8988T (cell line): ENCODE results near the gene PLS1.

Source experiments
- DNase-seq: peaks from one replicate; pipeline ENCODE4 v3.0.0; 2011

Gene PLS1

DNA sequence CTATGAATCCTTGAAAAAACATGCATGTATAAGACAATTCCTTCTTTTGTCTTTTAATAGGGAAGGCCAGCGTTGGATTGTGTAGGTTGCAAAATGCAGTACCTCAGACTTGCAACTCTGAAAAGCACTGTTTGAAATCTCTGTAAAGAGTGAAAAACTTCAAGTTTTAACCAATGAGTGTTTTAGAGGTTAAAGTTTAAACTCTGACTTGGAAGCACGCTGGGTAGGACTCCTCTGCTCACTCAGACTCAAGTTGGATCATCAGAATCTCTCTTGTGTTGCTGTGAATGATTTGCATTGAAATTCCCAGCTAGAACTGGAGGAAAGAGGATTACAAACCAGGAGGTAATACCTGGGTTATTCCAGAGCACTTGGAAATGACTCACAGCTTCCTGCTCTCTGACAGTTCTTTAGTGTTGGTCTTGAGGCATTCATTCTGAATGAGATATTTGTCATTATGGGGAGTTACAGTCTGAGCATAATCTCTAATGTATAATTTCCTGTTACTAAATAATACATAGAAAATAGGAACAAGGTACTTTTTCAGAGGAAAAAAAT, 49.1 kb downstream of the PLS1 start:
- peak; percentile 43 for DNase-seq

DNA sequence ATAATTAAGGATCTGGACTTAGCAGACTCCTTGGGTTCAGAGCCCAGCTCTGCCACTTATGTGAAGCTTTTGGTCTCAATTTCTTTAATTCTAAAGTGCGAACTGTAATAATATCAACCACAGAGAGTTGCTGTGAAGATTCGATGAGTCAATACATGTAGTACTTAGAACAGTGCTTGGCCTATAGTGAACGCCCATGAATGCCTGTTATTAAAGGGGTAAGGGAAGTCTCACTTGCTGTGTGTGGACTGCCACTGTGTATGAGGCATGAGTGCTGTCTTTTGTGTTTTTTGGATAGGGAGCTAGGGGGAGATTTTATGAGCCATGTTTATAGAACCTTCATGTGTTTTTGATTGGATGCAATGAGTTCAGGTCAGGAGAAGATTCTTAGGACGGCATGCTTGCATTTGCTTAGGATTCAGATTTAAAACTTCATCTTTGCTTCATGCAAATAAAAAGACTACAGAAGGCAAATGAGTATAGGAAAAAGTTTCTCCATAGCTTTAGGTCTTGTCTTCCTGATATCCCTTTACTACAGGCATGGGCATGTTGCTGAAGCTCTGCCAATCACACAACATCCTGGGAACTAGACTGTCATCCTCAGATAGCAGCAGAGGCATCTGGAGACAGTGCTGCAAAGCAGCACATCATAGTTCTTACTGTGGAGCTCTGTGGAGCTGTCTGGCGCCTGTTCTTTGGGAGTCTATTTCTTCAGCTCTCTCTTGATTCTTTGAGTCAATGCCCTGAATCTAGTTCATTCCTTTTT, 50.0 kb downstream of the PLS1 start:
- DNase-seq: no peak

DNA sequence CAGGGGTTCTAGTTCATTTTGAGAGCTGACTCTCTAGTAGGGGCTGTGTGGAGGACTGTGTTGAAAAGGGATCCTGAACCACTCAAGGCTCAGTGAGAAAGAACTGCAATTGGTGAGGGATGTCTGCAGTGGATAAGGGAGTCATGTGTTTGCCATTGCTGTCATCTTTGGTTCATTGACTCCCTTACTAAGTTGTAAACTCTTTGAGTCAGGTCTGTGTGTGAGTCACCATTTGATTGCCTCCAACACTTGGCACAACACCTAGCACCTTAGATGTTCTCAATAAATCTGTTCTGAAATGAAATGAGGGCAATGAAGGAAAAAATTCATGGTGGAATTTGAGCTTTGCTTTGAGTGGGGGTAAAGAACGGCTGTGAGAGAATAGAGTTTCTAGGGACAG, 51.7 kb downstream of the PLS1 start:
- no peak for DNase-seq

DNA sequence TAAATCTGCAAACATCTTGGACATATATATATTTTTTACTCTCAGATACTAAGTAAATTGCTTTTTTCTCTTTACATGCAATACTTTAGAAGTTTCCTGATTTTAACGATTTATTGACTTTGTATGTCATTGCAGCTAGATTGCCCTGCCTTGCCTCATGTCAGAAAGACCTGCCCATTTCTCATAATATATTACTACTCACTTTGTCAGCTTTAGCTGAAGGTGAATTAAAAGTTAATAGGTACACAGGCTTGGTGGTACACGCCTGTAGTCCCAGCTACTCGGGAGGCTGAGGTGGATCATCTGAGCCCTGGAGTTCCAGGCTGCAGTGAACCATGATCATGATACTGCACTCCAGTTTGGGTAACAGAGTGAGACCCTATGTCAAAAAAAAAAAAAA, 52.8 kb downstream of the PLS1 start:
- DNase-seq: no peak

DNA sequence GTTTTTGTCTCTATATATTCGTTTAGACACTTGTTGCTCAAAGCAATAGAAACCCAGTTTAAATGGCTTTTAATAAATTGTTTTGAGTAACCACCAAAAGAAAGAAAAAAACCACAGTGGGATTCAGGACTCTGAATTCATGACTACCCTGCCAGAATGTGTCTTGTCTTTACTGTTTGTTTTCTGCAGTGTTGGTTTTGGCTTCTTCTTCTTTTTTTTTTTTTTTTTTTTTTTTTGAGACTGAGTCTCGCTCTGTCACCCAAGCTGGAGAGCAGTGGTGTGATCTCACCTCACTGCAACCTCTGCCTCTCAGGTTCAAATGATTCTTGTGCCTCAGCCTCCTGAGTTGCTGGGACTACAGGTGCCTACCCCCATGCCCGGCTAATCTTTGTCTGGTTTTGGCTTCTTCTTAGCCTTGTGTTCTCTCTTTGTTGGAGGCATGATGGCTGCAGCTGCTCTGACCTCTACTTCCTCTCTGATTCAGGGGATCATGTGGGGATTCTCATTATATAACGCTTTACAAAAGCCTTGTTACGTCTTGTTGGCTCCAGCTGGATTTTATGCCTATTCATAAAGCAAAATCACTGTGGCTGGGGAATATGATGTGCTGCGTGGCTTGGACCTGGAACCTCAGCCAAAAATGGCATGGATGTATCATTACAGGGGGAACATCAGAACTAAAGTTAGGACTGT, 54.0 kb downstream of the PLS1 start:
- DNase-seq: no peak

DNA sequence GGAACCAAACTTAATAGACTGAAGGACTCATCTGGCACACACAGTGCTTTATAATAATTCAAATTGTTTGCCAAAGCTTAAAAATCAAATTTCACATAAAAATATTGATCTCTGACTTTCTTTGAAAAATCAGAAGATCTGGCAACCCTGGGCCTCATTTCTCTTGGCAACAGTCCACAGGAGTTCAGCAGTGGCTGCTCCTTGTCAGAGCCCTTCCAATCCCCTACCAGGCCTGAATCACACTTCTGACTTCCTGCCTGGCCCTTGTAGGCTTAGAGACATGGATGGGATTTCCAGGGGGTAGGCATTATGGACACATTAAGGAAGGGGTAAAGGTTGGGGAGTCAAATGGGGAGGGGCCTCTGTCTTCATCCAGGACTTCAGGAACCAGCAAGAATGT, 55.5 kb downstream of the PLS1 start:
- DNase-seq: no peak

DNA sequence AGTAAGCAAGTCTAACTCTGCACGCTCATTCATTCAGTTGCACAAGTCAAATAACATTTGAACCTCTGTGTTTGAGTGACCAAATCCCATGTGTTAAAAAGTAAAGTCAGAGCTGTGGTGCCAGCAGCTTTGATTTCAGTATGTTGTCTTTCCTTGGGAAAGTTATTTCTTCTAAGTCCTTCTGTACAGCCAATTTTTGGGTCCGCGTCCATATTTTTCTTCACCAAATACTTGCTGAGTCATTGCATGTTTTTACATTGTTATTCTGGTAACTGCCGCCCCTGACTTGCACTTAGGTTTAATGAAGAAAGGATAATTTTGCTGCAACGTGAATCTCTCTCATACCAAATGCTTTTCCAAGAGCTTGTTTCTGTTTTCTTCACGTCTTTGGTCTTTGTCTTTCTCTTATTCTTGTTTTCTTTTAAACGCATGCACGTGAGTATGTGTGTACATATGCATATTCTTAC, 56.7 kb downstream of the PLS1 start:
- DNase-seq: no peak

DNA sequence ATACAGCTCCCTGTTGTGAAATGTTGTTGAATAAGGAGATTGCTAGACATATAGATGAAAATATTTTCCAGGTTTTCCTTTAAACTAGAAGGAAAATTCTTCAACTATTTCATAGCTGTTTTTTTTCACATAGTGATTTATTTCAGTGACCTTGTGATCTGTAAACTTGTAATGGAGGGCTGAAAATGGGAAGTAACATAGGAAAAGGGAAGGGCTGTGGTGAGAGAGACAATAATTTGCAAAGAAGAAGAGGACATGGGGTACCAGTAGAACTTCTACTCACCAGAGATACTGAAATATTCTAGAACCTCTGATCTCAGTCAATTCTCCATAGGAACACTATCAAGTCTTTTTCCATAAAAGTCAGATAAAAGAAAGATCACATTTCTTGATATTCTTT, 60.4 kb downstream of the PLS1 start:
- no peak for DNase-seq

DNA sequence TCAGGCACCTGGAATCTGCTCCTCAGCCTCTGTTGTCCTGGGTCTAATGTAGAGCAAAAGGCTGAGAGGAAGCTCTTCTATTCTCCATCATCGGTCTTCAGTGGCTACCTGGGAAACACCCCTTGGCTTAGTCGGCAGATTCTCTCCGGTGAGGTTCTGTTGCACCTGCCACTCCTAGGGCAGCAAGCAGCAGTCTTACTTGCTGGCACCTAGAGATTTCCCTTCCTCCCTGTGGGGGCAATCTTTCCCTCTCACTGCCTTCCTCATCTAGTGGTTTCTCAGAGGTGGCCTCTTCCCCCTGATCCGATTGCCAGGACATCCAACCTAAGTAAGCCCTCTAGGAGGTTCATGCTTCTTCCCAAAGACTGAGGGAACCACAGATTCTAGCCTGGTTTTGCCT, 60.8 kb downstream of the PLS1 start:
- no peak for DNase-seq

DNA sequence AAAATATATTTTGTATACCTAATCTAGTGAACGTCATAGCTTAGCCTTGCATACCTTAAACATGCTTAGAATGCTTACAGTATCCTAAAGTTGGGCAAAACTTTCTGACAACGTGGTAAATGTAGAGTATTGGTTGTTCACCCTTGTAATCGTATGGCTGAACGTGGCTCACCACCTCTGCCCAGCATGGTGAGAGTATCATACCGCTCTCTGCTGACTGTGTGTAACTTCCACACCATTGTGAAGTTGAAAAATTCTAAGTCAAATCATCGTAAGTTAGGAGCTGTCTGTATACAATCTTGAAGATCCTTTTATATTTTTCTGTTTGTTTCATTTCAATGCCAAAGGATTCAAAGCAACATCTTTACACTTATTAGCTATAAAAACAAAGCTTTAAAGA, 64.2 kb downstream of the PLS1 start:
- no peak for DNase-seq

DNA sequence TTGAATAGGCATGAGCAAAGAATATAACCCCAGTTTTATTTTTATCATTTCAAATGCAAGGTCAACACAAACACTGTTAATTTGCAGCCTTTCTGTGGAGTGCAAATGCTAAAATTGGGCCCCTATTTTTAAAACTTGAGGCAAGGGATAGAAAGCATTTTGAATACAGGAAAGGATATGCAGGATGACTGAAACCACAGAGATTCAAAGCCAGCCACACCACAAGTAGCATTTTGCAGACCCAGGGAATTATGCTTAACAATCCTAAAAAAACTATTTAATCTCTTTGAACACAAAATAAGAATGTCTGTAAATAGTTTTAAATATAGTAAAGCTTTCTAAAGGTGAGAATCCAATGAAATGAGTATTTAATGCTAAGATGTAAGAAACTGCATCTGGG, 64.7 kb downstream of the PLS1 start:
- DNase-seq: no peak

DNA sequence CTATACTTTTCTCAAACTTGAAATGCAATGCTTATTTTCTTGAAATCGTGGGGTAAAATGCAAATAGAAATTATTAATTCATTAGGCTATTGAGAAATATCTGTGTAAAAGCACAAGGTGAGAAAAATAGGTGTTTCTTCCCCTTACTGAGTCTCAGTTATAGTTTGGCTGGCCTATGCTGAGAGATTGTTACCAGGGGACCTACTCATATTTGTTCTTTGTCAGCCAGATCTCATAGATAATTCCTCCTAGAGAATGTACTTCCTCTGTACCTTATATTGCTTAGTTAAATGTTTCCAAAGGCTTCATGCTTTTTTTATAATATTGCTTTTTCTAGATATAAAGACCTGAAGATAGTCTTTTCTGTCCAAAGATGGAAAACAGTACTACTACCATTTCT, 67.7 kb downstream of the PLS1 start:
- no peak for DNase-seq

DNA sequence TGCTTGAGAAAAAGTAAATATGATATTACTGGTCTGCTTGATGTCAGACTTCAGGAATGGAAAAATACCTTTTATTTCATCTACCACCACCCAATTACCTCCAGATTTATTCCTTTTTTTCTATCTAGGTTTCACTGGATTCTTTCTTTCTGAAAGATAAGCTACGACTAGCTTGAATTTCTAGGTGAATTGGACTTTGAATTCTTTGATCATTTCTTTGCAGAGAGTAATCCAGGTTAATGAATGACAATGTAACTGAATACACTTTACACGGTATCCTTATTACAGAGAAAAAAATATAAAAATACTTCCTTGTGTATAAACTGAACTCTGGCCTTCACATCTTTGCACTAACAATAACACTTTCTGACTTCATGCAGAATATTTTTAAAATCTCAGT, 68.1 kb downstream of the PLS1 start:
- no peak for DNase-seq

DNA sequence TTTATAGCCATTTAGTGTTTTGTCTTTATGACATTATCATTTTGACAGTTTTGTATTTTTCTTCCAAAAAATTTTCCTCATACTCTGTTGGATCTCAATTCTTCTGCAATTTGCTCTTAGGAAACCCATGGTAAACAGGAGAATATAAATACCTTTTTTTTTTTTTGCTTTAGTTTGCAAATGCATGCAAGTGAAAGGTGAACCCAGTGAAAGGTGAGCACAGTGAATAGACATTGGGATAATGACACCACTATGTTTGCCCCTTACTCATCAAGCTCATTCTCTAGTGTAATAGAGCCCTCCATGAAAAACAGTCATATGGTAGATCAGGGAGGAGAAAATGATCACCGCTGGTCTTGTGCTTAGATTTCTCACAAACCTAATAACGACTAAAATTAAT, 68.6 kb downstream of the PLS1 start:
- DNase-seq: no peak

DNA sequence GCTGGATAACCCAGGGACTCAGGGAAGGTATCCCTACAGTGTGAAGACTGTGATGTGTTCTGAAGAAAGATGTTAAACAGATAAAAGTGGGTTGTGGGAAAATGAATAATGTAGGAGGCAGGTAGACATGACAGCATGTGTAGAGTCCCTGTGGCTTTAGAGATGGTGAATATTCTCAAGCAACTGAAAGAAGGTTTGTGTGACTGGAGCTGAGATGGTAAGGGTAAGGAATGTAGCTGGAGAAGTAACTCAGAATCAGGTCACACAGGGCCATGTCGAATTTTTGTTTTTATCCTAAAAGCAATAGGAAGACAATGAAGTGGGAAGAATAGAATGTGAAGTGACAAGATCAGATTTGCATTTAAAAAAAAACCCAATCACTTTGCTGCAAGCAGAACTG, 73.9 kb downstream of the PLS1 start:
- DNase-seq: no peak

DNA sequence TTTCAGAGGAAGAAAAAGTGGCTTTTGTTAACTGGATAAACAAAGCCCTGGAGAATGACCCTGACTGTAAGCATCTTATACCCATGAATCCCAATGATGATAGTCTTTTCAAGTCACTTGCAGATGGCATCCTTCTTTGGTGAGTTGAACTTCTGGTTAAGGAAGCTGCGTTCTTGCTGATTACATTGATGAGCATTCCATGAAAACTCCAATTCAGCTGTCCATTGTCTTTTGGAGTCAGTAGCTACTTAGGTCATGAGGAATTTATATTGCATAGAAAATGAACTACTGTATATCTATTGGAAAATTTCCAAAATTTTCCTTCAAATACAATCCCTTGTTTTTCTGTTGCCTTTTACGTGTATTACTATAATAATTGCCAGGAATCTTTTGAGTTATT, 80.0 kb downstream of the PLS1 start:
- no peak for DNase-seq

DNA sequence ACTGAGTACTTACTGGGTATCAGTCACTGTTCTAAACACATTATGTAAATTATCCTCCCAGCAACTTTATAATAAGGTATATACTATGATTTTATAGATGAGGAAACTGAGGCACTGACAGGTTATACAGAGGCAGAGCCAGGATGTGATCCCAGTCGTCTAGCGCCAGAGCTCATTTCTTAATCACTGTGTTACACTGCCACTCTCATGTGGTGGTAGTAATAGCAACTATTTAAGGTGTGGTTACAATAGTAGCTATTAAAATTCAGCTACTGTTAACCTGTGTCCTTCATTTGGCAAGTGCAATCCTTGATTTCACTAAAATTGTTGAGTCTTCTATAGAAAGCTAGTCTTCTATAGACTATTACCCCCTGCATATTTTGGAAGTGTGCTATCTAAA, 84.5 kb downstream of the PLS1 start:
- DNase-seq: no peak

DNA sequence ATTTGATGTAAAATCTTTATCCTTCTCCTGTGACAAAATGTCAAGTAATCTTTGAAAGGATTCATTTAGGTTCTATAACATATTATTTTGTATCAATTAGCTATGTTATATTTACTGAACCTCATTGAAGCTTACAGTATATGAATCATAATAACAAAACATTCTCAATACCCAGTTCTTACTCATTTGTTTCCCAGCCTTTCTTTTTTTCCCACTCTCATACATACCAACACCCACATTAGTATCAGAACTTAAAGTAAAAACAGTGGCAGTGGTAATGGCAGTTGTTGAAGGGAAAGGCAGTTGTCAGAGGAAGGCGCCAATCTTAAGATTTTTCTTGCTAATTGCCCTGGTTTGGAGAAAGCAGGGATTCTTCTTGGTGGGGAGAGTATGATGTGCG, 94.4 kb downstream of the PLS1 start:
- DNase-seq: no peak

DNA sequence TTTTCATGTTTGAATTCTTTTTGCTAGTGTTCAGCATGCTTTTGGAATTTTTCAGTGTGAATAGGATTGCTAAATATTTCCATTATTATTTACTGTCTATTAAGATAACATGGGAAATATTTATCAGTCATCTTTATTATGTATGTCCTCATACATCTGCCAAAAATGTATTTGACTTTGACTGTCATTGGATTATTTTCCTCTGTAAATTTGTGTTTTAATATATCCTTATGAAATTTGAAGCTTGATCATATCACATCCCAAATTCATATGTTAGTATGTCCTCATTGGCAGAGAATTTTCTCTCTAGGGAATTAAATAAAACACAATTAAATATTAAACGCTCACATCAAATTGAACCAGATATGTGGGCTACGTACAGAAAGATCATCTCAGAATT, 95.3 kb downstream of the PLS1 start:
- DNase-seq: no peak

DNA sequence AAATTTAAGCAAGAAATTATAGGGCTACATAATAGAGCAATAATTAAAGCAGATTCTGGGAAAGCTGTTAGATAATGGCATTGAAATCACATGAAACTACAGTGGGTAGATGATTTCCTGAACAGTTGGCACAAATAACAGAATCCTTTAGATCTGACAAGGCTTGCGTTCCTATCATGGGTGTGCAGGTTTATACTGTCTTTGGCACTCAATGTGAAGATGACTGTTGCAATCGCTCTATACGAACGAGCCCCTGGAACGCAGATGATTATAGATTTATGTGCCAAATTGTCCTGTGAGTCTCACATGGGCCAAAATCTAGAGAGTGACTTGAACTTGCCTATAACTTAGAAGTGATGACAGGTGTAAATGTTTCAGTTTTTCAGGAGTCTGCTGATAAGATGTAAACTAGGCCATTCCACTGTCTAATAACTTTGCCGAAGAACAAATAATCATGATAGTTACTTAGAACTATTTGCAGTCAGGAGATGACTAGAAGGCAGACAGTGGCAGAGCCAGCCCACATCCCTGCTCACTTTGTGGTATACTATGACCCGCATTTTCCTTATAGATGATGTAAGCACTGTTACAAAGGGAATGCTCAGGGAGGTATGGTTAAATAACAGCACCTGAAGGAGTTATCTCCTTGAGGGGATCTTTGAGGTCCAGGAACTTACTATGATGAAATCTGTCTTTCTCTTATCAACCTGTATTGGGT, 97.1 kb downstream of the PLS1 start:
- no peak for DNase-seq

DNA sequence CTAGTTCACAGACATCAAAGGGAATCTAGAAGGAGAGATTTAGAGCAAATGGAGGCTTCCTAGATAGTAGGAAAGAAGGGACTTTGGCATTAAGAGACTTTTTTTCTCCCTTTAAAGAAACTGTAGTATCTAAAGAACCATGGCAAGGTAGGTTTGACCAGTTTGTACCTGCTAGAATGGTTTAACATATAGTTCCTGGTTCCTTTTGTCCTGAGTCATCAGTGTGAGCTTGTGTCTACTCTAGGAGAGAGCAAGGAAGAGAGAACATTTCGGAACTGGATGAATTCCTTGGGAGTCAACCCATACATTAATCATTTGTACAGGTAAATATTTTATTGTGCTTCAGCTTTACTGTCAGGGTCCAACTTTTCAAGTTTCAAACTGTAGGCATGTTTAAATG, 98.0 kb downstream of the PLS1 start:
- DNase-seq: no peak

DNA sequence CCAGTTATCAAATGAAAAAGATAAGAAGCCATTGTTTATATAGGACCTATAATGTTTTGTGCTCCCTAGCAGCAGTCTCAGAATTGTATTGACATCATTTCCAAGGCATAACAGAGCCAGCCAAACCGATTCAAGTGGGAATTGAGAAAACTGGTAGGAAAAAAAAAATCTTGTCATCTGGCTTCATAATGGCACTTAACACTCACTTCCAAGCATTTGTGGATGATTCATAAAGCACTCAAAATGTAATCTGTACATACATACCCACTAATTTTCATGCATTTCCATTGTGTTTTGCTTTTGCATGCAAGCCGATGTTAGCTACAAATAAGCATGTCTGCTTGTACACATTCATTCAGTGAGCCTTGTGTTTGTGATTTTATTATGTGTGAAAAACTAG, 109.0 kb downstream of the PLS1 start:
- no peak for DNase-seq

DNA sequence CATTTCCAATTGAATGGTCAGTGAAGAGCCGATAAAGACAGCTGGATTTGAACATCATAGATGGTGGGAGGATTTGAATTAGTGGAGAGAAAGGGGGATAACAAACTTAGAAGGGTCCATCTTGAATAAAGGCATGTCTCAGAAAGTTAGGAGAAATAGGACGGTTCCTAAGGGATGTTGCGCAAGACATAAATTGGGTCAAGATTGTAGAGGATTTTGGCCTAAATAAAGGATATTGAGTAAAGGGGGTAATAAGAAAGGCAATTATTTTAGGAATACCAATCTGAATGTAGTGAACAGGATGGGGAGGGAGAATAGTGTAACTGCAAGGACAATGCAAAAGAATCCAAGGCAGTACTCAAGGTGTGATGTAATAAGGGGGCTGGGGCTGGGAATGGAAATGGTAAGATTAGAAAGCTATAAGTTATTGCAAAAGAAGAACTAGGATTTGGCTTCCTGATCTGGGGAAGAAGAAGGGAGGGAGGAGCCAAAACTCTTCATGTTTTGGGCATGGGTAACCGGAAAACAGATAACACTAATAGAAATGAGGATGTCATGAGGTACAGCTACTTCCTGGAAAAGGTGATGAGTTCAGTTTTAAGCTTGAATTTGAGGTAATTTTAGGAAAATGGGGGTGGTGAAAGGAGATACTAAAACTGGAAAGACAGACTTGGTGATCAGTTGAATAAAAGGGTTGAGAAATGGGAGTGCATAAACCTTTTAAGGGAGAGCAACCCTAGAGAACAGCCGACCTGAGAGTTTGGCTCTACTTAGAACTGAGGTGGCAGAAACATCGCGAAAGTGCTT, 110.3 kb downstream of the PLS1 start:
- no peak for DNase-seq
